H54 (cell line): Measurements from ENCODE around the gene EMP1.

Source experiments
- DNase-seq: peaks from one replicate; pipeline ENCODE4 v3.0.0; 2011; ENCODE audit warnings: low spot score, mixed read lengths; ENCODE audit not compliant: insufficient read length
- FAIRE-seq: peaks from 3 replicates; lab custom pipeline; 2011; peaks lifted over from hg19 to GRCh38; lab: Jason Lieb, UNC
- POLR2A ChIP-seq: IDR thresholded peaks from 2 replicates; pipeline ENCODE4 v1.6.1; 2011; ENCODE audit warnings: low read depth, mild to moderate bottlenecking, low read length

Gene EMP1

DNA sequence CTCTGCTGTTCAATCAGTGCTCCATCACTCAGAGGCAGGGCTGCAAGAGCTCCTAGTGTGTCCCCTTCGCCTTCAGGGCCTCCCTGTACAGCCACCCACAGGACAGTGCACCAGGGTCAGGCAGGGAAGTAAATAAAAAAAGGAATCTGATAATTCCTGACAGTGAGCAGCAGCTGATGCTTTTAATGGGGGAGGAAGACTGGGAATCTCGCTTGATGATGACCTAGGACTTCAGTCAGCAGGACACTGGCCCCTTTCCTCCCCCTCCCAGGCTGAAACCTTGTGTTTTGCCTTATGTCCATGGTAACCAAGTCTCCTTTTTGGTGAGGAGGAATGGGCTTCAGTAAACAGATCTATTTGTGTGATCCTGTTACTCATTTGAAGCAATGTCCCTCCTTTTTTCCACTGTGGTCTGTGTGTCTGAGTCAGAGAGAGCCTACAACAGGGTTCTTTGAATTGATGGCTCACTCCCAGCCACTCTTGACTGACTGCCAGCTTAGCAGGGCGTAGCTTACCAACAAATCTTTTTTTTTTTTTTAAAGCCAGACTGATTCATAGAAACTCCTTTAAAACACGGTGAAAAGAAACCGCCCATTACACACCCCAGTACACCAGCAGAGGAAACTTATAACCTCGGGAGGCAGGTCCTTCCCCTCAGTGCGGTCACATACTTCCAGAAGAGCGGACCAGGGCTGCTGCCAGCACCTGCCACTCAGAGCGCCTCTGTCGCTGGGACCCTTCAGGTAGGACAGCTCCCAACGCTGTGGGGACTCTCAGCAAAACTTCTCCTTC is at the start of gene EMP1:
Gene EMP1, plus strand, starts transcription at position 597 of the 792 bp plus-strand sequence. CDS start 14,785 bp downstream, outside the sequence.
- DNase-seq, result peak; percentile 44
- TF ChIP-seq POLR2A, result peak; percentile 45; the same call in 1 of the 2 replicates
- peak; percentile 84 for FAIRE-seq

- FAIRE-seq, result no peak
- TF ChIP-seq POLR2A, result no peak
- DNase-seq, result no peak
These were observed 48.6 kb upstream of the EMP1 start for GRCh38 chr12:13147688-13148484.

- no peak for FAIRE-seq
- no peak for TF ChIP-seq POLR2A
These were observed 48.1 kb upstream of the EMP1 start for GRCh38 chr12:13148485-13148847.

GRCh38 chr12:13149411-13149810 is 47.1 kb upstream of the EMP1 start:
- no peak for TF ChIP-seq POLR2A
- no peak for FAIRE-seq
- no peak for DNase-seq

More at GRCh38 chr12:13148485-13148847, 48.1 kb upstream of the EMP1 start:
- no peak for DNase-seq

DNA sequence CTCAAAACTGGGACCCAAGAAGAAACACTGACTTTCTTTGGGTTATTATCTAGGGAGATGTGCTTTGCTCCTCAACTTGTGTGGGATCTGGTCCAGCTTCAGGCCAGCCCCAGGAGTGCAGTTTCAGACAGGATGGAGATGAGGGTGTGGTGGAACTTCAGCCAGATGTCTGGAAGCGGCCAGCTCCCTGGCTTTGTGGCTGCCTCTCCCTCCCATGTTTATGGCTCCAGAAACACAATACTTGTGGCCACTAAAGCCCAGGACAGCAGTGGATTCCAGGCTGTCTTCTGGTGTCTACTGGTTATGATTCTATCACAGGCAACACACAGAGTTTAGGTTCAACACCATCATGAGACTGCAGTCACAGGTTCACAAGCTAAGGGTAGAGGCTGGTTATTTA is 44.2 kb upstream of the EMP1 start:
- no peak for TF ChIP-seq POLR2A
- FAIRE-seq (no peak), DNase-seq (no peak)

GRCh38 chr12:13152756-13153155 is 43.8 kb upstream of the EMP1 start:
- DNase-seq (no peak), FAIRE-seq (no peak)
- TF ChIP-seq POLR2A, result no peak

GRCh38 chr12:13153180-13153579 is 43.3 kb upstream of the EMP1 start:
- no peak for FAIRE-seq
- TF ChIP-seq POLR2A, result no peak

GRCh38 chr12:13154027-13154538 is 42.4 kb upstream of the EMP1 start:
- DNase-seq (no peak), FAIRE-seq (no peak)
- no peak for TF ChIP-seq POLR2A

More at GRCh38 chr12:13153180-13153579, 43.3 kb upstream of the EMP1 start:
- DNase-seq, result no peak

DNA sequence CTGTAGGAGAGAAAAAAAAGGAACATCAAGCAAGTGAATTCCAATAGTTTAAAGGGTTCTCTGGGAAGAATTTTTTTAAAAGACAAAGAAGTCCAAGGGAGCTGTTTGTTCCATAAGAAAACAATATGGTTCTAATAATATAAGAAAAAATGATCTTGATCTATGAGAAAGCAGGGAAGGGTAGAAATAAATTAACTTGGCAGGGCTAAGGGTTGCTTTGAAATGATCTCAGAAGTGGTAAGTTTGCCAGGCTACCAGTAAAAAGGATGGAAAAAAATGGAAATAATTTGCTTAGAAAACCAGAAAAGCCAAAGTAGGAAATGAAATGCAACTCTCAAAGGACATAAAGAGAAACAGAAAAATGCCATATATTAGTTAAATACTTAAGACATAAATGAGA is 41.7 kb upstream of the EMP1 start:
- no peak for TF ChIP-seq POLR2A
- no peak for DNase-seq
- no peak for FAIRE-seq

DNA sequence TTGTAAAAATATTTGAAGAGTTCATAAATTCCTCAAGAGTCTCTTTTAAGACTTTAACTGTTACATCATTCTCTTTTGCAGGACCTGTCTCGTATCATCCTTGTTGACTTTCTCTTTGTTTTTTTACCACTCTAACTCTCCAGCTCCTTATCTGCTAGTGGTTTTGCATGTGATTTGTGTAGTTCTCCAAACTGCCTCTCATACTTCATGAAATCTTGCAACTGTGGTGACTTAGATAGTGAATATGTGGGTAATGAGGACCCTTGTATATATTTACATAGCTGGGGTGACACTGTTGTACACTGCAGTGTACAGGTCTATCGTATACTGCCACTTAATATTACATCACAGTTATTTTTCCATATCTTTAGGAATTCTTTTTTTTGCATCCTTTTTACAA is 40.2 kb upstream of the EMP1 start:
- no peak for TF ChIP-seq POLR2A
- DNase-seq, result no peak
- peak; percentile 75 for FAIRE-seq

DNA sequence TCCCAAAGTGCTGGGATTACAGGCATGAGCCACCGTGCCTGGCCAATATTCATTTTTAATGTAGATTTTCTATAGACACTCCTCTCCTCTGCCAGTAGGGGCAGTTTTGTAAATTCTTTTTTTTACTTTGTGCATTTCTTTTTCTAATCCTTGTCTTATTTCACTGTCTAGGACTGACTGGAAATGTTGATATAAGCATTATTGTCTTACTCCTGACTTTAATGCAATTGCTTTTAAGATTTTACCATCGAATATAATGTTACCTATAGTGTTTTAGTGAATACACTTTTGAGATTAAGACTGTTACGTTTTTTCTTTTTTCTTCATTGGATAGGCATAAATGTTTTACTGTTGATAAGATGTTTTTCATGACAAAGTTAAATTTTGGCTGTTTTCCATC is 35.4 kb upstream of the EMP1 start:
- DNase-seq, result no peak
- FAIRE-seq, result no peak
- no peak for TF ChIP-seq POLR2A

DNA sequence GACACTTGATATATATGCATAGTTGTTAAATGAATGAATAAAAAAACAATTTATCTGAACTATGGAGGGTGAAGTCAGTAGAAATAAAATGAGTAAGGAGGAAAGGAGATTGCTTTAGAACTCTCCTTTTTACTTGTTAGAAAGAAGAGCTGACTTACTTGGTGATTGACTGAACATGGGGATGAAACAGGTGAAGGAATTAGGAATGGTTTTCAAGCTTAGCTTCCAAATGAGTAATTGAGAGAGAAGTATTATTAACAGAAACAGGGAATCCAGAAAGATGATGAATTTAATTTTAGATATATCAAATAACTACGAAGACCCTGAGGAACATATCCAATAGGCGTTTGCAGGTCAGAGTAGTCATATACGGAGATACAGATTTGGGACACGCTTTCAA is 33.6 kb upstream of the EMP1 start:
- FAIRE-seq (no peak), DNase-seq (no peak)

DNA sequence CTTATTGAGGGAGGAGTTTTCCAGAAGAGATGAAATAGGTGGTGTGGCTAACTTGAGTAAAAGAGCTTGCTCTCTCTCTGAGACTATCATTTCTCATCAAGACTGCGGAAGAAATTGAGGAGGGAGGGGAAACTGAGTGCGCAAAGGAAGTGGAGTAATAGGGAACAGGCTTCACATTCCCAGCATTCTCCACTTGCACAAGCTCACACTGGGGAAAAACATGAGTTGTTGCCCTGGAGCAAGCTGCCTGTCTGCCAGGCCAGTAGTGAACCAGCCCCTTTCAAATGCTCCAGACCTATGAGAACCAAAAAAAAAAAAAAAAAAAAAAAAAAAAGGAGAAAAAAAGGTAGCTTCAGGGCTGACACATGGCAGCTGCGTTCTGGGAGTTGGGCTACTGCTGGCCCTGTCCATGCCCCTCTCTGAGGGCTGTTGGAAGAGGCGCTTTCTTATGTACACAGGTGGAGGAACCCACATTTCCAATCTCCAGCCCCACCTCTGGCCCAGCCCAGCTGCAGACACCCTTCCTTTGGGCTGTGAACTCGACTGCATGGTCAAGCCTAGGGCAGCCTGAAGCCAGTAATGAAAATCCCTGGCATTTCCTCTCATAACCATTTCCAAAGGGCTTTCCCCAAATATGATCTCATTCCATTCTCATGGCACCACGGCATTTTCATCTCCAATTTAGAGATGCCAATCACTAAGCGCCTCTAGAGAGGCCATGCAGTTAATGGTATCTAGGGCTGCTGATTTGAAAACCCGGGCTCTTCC is 32.5 kb upstream of the EMP1 start:
- TF ChIP-seq POLR2A, result no peak
- FAIRE-seq (no peak), DNase-seq (no peak)

More for the DNA sequence above, 33.6 kb upstream of the EMP1 start:
- TF ChIP-seq POLR2A, result no peak
